ENCODE measurements around the gene RERE. TPM values are rescaled to one million over a fixed set of nuclear protein-coding genes. Genes with fewer than 3 reads are reported as not detected.
"Not testable (repeated sequence)": the region's sequence is repeated elsewhere in the genome, so short reads cannot be mapped to it uniquely, and the experiment has no call there.

RERE gene
- total and polyA plus RNA-seq, 4 donors = 26.8 to 133 (median 82.7) TPM

GRCh38 chr1:8619419-8619818 is 198.0 kb downstream of the RERE start:
- H3K9me3 ChIP-seq (ENCODE audit: control insufficient read depth, low read length); H3K27me3 ChIP-seq (ENCODE audit: control insufficient read depth in 1 of 2, insufficient read depth in 2 of 2, low read length in 1 of 2); intact Hi-C loops (cut with DNase I); DNase-seq; H3K4me1 ChIP-seq (ENCODE audit: control insufficient read depth in 1 of 2, insufficient read depth in 2 of 2, low read length in 2 of 2); H3K36me3 ChIP-seq (ENCODE audit: control insufficient read depth in 1 of 2, insufficient read depth in 2 of 2, low read length in 1 of 2); ATAC-seq (ENCODE audit: low FRiP score); H3K27ac ChIP-seq (ENCODE audit: low read depth in 1 of 2, low read length in 2 of 2); H3K4me3 ChIP-seq (ENCODE audit: low read length in 2 of 2): not testable (repeated sequence)
- 76 to 92% methylated on average over 2 of the region's 2 CpGs for WGBS, 2 donors

DNA sequence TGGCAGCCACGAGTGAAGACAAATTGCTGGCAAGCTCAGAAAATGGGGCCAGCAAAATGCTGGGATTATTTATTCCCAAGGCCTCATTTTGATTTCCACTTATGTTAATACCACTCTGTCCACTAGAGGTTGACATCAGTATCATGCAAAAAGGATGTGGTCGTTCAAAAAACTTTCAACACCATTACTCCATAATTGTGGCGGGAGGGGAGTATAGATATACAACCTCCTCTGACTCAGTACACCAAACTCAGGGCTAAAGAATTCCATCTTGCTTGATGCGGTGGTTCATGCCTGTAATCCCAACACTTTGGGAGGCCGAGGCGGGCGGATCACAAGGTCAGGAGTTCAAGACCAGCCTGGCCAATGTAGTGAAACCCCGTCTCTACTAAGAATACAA is 200.6 kb downstream of the RERE start:
- intact Hi-C loops (cut with DNase I); H3K4me3 ChIP-seq (ENCODE audit: low read length in 2 of 2); H3K36me3 ChIP-seq (ENCODE audit: control insufficient read depth in 1 of 2, insufficient read depth in 2 of 2, low read length in 1 of 2); DNase-seq; ATAC-seq (ENCODE audit: low FRiP score); H3K4me1 ChIP-seq (ENCODE audit: control insufficient read depth in 1 of 2, insufficient read depth in 2 of 2, low read length in 2 of 2); H3K27me3 ChIP-seq (ENCODE audit: control insufficient read depth in 1 of 2, insufficient read depth in 2 of 2, low read length in 1 of 2); H3K9me3 ChIP-seq (ENCODE audit: control insufficient read depth, low read length); H3K27ac ChIP-seq (ENCODE audit: low read depth in 1 of 2, low read length in 2 of 2): not testable (repeated sequence)
- 89 to 93% methylated on average over 8 of the region's 8 CpGs for WGBS, 2 donors

DNA sequence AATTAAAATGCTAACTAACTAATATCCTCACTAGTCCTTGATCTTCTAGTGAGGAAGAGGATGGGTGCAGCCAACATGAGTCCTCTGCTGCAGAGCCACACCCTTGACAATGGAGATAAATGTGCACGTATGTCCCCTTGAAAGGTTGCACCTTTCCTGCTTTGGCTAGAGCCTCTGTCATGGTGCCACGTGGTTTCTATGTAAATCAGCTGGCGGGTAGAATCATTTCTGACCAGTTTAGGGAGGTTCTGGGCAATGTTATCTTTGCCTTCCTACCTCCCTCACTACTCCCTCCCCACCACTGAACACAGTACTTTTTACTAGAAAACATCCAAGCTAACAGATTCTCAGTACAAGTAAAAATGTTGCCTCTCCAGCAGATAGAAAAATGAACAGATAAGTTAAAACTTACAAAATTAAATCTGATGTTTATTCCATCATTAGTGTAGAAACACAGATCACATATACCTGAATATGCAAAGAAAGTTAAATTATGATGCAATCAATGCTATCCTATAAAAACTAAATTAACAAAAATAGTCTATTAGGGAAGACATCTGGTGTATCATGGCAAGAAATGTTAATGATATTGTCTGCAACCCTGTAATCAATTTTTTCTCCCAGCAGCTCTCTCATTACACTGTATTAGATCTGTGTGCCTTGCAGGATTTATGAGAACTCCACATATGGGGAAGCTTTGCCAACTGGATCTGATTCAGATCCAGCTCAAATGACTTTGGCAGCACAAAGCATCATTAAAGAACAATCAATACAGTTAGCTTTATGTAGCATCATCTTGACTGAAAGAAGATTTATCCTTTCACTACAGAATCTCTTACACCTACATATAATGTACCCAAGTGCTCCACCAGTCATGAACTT is 205.6 kb downstream of the RERE start:
- H3K27me3 ChIP-seq (ENCODE audit: control insufficient read depth in 1 of 2, insufficient read depth in 2 of 2, low read length in 1 of 2); H3K27ac ChIP-seq (ENCODE audit: low read depth in 1 of 2, low read length in 2 of 2); ATAC-seq (ENCODE audit: low FRiP score); H3K4me3 ChIP-seq (ENCODE audit: low read length in 2 of 2); H3K4me1 ChIP-seq (ENCODE audit: control insufficient read depth in 1 of 2, insufficient read depth in 2 of 2, low read length in 2 of 2); H3K9me3 ChIP-seq (ENCODE audit: control insufficient read depth, low read length); H3K36me3 ChIP-seq (ENCODE audit: control insufficient read depth in 1 of 2, insufficient read depth in 2 of 2, low read length in 1 of 2); DNase-seq; intact Hi-C loops (cut with DNase I): not testable (repeated sequence)
- WGBS, 2 donors = 72 to 76% methylated on average over 3 of the region's 3 CpGs

- ATAC-seq (ENCODE audit: low FRiP score) (no peak), DNase-seq (no peak)
- H3K4me1 ChIP-seq (ENCODE audit: control insufficient read depth in 1 of 2, insufficient read depth in 2 of 2, low read length in 2 of 2) = peaks cover 0 to 2% of the 10 kb centered on the region in 2 donors
- H3K27me3 ChIP-seq (ENCODE audit: control insufficient read depth in 1 of 2, insufficient read depth in 2 of 2, low read length in 1 of 2) = no peaks in the 10 kb centered on the region
- intact Hi-C loops (cut with DNase I) = no loop called here
- H3K36me3 ChIP-seq (ENCODE audit: control insufficient read depth in 1 of 2, insufficient read depth in 2 of 2, low read length in 1 of 2) = no peaks in the 10 kb centered on the region
- no peak overlapping the region for H3K27ac ChIP-seq (ENCODE audit: low read depth in 1 of 2, low read length in 2 of 2)
- WGBS, 2 donors = 95 to 96% methylated on average over 5 of the region's 5 CpGs
- no peak overlapping the region for H3K4me3 ChIP-seq (ENCODE audit: low read length in 2 of 2)
- H3K9me3 ChIP-seq (ENCODE audit: control insufficient read depth, low read length) = no peaks in the 10 kb centered on the region
Observed at GRCh38 chr1:8607906-8608305, 209.5 kb downstream of the RERE start.

DNA sequence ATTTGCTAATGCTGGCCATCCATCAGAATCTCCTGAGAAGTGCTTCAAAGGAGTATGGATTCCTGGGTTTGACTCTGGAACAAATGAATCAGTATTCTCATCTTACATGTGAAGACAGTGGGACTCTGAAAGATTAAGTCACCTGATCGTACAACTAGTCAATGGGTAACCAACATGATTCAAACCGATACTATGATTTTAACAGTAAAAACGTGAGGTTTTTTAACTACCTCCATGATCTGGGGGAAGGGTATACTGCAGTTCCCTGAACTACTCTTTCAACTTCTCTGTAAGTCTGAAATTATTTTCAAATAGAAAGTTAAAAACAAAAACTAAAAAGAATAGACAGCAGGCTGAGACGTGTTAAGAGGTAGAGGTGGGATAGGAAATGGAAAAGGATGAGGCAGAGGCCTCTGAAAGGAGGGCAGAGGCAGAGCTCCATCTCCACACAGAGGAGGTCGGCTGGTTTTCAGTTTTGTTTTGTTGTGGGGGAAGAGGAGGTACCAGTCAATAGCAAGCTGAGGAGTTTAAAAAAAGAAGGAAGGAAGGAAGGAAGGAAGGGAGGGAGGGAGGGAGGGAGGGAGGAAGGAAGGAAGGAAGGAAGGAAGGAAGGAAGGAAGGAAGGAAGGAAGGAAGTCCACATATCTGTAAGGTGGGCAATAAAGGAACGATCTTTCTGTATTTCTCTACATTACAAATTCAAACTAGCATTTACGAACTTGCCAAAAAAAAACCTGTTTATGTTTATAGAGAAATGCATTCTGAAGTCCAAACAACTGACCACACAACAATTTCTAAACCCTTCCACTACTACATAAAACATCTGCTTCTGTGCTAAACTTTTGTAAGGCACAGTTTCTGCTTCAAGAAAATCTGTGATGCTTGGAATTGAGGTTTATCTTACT is 213.1 kb downstream of the RERE start:
- intact Hi-C loops (cut with DNase I) = no loop called here
- no peak for DNase-seq
- no peak for ATAC-seq (ENCODE audit: low FRiP score)
- WGBS, 2 donors = 82 to 85% methylated on average over 7 of the region's 7 CpGs
- H3K36me3 ChIP-seq (ENCODE audit: control insufficient read depth in 1 of 2, insufficient read depth in 2 of 2, low read length in 1 of 2) = no peaks in the 10 kb centered on the region
- no peak overlapping the region for H3K27ac ChIP-seq (ENCODE audit: low read depth in 1 of 2, low read length in 2 of 2)
- no peaks in the 10 kb centered on the region for H3K27me3 ChIP-seq (ENCODE audit: control insufficient read depth in 1 of 2, insufficient read depth in 2 of 2, low read length in 1 of 2)
- no peaks in the 10 kb centered on the region for H3K4me1 ChIP-seq (ENCODE audit: control insufficient read depth in 1 of 2, insufficient read depth in 2 of 2, low read length in 2 of 2)
- H3K4me3 ChIP-seq (ENCODE audit: low read length in 2 of 2) = no peak overlapping the region
- no peaks in the 10 kb centered on the region for H3K9me3 ChIP-seq (ENCODE audit: control insufficient read depth, low read length)

- 80 to 84% methylated on average over 4 of the region's 4 CpGs for WGBS, 2 donors
- no peaks in the 10 kb centered on the region for H3K9me3 ChIP-seq (ENCODE audit: control insufficient read depth, low read length)
- H3K36me3 ChIP-seq (ENCODE audit: control insufficient read depth in 1 of 2, insufficient read depth in 2 of 2, low read length in 1 of 2) = no peaks in the 10 kb centered on the region
- ATAC-seq (ENCODE audit: low FRiP score) (no peak), DNase-seq (no peak)
- no peak overlapping the region for H3K27ac ChIP-seq (ENCODE audit: low read depth in 1 of 2, low read length in 2 of 2)
- intact Hi-C loops (cut with DNase I) = no loop called here
- H3K4me1 ChIP-seq (ENCODE audit: control insufficient read depth in 1 of 2, insufficient read depth in 2 of 2, low read length in 2 of 2) = no peaks in the 10 kb centered on the region
- no peak overlapping the region for H3K4me3 ChIP-seq (ENCODE audit: low read length in 2 of 2)
- H3K27me3 ChIP-seq (ENCODE audit: control insufficient read depth in 1 of 2, insufficient read depth in 2 of 2, low read length in 1 of 2) = no peaks in the 10 kb centered on the region
Observed at GRCh38 chr1:8603220-8603616, 214.2 kb downstream of the RERE start.

DNA sequence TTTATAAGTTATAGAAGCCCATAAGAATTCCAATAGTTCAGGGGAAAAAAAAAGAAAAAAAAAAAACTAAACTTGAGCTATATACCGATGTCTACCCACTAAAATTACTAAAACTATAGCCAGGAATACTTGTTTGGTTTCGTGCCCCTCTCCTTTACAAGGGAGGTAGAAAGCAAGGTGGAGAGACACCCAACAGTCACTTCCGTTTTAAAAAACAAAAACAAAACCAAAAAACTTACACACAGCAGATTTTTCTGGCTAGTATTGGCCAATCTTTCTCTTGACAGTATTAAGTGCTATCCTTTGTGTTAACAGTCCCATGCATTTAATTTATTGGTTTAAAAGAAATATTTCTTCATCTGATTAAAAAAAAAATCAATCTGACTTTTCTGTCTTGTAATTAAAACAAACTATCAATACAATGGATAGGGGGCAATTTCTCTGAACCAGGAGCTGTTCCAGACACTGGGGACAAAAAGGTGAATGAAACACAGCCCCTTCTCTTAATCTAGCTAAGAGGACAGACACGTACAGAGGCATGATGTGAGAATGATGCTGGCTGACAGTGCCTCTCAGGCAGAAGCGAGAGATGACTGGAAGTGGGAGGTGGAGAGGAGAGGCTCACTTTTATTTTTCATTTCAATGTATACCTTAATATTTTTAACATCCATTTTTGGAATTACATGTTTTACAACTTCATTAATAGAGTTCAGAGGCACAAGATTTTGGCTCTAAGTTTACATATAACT is 214.8 kb downstream of the RERE start:
- Histone ChIP-seq H3K9me3 (ENCODE audit: control insufficient read depth, low read length) (no peaks in the 10 kb centered on the region), H3K36me3 (ENCODE audit: control insufficient read depth in 1 of 2, insufficient read depth in 2 of 2, low read length in 1 of 2) (no peaks in the 10 kb centered on the region), H3K4me3 (ENCODE audit: low read length in 2 of 2) (no peak overlapping the region), H3K27ac (ENCODE audit: low read depth in 1 of 2, low read length in 2 of 2) (no peak overlapping the region), H3K27me3 (ENCODE audit: control insufficient read depth in 1 of 2, insufficient read depth in 2 of 2, low read length in 1 of 2) (no peaks in the 10 kb centered on the region), H3K4me1 (ENCODE audit: control insufficient read depth in 1 of 2, insufficient read depth in 2 of 2, low read length in 2 of 2) (no peaks in the 10 kb centered on the region)
- ATAC-seq (ENCODE audit: low FRiP score) (no peak), DNase-seq (no peak)
- 82% methylated on average over 5 of the region's 5 CpGs for WGBS, 2 donors
- intact Hi-C loops (cut with DNase I) = no loop called here

- Histone ChIP-seq H3K27me3 (ENCODE audit: control insufficient read depth in 1 of 2, insufficient read depth in 2 of 2, low read length in 1 of 2) (no peaks in the 10 kb centered on the region), H3K9me3 (ENCODE audit: control insufficient read depth, low read length) (no peaks in the 10 kb centered on the region), H3K4me3 (ENCODE audit: low read length in 2 of 2) (no peak overlapping the region), H3K4me1 (ENCODE audit: control insufficient read depth in 1 of 2, insufficient read depth in 2 of 2, low read length in 2 of 2) (no peaks in the 10 kb centered on the region), H3K36me3 (ENCODE audit: control insufficient read depth in 1 of 2, insufficient read depth in 2 of 2, low read length in 1 of 2) (no peaks in the 10 kb centered on the region), H3K27ac (ENCODE audit: low read depth in 1 of 2, low read length in 2 of 2) (no peak overlapping the region)
- no peak for DNase-seq
- WGBS, 2 donors = 73 to 78% methylated on average over 1 of the region's 1 CpG
- intact Hi-C loops (cut with DNase I) = no loop called here
- ATAC-seq (ENCODE audit: low FRiP score) = no peak
Observed at GRCh38 chr1:8600336-8600735, 217.1 kb downstream of the RERE start.
